ENCODE results near the gene FHIP1B.
"Not testable (repeated sequence)": the region's sequence is repeated elsewhere in the genome, so short reads cannot be mapped to it uniquely, and the experiment has no call there.

The FHIP1B gene

GRCh38 chr11:6234387-6235107 is at the start of gene FHIP1B:
FHIP1B (minus strand) TSS chr11:6234636; CDS start chr11:6224516, 10,120 bp downstream.
- peak within 1 kb of the TSS; percentile 81 for H3K4me3 ChIP-seq (ENCODE audit: low read length)
- TF ChIP-seq ZNF274 (IDR thresholded peaks at IDR 0.05; ENCODE audit: low read depth, low read length): no peak

GRCh38 chr11:6283453-6284023 is 49.1 kb upstream of the FHIP1B start:
- no peak overlapping the region for H3K4me3 ChIP-seq (ENCODE audit: low read length)
- TF ChIP-seq ZNF274 (IDR thresholded peaks at IDR 0.05; ENCODE audit: low read depth, low read length): no peak

- not testable (repeated sequence) for H3K4me3 ChIP-seq (ENCODE audit: low read length)
These were observed 46.4 kb upstream of the FHIP1B start for GRCh38 chr11:6280809-6281208.

- no peak overlapping the region for H3K4me3 ChIP-seq (ENCODE audit: low read length)
- no peak for TF ChIP-seq ZNF274 (IDR thresholded peaks at IDR 0.05; ENCODE audit: low read depth, low read length)
These were observed 38.8 kb upstream of the FHIP1B start for GRCh38 chr11:6273188-6273587.

- H3K4me3 ChIP-seq (ENCODE audit: low read length): no peak overlapping the region
- no peak for TF ChIP-seq ZNF274 (IDR thresholded peaks at IDR 0.05; ENCODE audit: low read depth, low read length)
These were observed 37.2 kb upstream of the FHIP1B start for GRCh38 chr11:6271598-6271997.

- no peak overlapping the region for H3K4me3 ChIP-seq (ENCODE audit: low read length)
- no peak for TF ChIP-seq ZNF274 (IDR thresholded peaks at IDR 0.05; ENCODE audit: low read depth, low read length)
These were observed 36.3 kb upstream of the FHIP1B start for GRCh38 chr11:6270584-6271246.

- TF ChIP-seq ZNF274 (IDR thresholded peaks at IDR 0.05; ENCODE audit: low read depth, low read length): no peak
- no peak overlapping the region for H3K4me3 ChIP-seq (ENCODE audit: low read length)
These were observed 35.6 kb upstream of the FHIP1B start for GRCh38 chr11:6269994-6270393.

GRCh38 chr11:6268820-6269219 is 34.4 kb upstream of the FHIP1B start:
- H3K4me3 ChIP-seq (ENCODE audit: low read length): no peak overlapping the region
- TF ChIP-seq ZNF274 (IDR thresholded peaks at IDR 0.05; ENCODE audit: low read depth, low read length): no peak

GRCh38 chr11:6263662-6264061 is 29.2 kb upstream of the FHIP1B start:
- H3K4me3 ChIP-seq (ENCODE audit: low read length): no peak overlapping the region
- no peak for TF ChIP-seq ZNF274 (IDR thresholded peaks at IDR 0.05; ENCODE audit: low read depth, low read length)

GRCh38 chr11:6260207-6260726 is 25.8 kb upstream of the FHIP1B start:
- TF ChIP-seq ZNF274 (IDR thresholded peaks at IDR 0.05; ENCODE audit: low read depth, low read length): no peak
- H3K4me3 ChIP-seq (ENCODE audit: low read length): no peak overlapping the region

GRCh38 chr11:6258571-6259081 is 24.2 kb upstream of the FHIP1B start:
- no peak overlapping the region for H3K4me3 ChIP-seq (ENCODE audit: low read length)
- TF ChIP-seq ZNF274 (IDR thresholded peaks at IDR 0.05; ENCODE audit: low read depth, low read length): no peak

- H3K4me3 ChIP-seq (ENCODE audit: low read length): no peak overlapping the region
- TF ChIP-seq ZNF274 (IDR thresholded peaks at IDR 0.05; ENCODE audit: low read depth, low read length): no peak
These were observed 23.7 kb upstream of the FHIP1B start for GRCh38 chr11:6258141-6258540.

GRCh38 chr11:6253197-6253596 is 18.8 kb upstream of the FHIP1B start:
- H3K4me3 ChIP-seq (ENCODE audit: low read length): no peak overlapping the region
- no peak for TF ChIP-seq ZNF274 (IDR thresholded peaks at IDR 0.05; ENCODE audit: low read depth, low read length)

- TF ChIP-seq ZNF274 (IDR thresholded peaks at IDR 0.05; ENCODE audit: low read depth, low read length): no peak
- no peak overlapping the region for H3K4me3 ChIP-seq (ENCODE audit: low read length)
These were observed 17.6 kb upstream of the FHIP1B start for GRCh38 chr11:6251990-6252473.

Measured in GM08714 (cell line).